ENCODE results near the gene TMEM131. TPM values are rescaled to one million over a fixed set of nuclear protein-coding genes. Genes with fewer than 3 reads are reported as not detected.

Gene TMEM131
- total RNA-seq, 1 experiment from 2014 or later = 21.9 TPM

DNA sequence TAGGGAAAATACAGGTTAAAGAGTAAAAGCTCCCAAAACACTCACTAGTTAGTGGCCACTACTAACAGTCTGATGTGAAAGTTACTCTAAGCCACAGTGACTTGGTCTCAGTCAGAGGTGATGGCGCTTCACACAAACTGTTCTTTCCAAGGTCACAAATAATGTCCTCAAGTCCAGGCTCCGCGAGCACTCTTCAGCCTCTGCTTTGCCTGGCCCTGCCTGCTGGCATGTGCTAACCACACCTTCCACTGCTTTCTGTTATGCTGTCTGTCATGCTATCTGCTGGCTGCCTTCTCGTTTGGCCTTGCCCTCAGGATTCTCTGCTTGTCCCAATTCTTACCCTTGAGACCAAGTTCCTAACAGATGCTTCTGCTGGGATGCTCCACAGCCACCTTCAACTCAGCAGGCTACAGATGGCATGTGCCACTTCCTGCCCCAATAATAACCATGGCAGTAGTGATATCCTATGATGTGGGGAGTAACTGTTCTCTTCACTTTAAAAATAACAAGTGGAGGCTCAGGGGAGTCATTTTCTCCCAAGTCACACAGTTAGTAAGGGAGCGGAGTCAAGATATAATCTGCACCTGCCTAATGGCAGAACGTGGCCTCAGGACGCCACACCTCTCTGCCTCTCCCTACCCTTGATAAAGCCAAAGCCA, 206.6 kb downstream of the TMEM131 start:
- POLR2A ChIA-PET = interaction anchor here (0.6 kb wide), 1 partner anchor 267 kb away, joined by 6 read pairs; no protein-coding TSS in a partner anchor
- CTCF ChIA-PET = interaction anchor here (0.7 kb wide), 1 partner anchor 812 kb away, joined by 3 read pairs; no protein-coding TSS in a partner anchor
- TF ChIP-seq, protein P1, sequence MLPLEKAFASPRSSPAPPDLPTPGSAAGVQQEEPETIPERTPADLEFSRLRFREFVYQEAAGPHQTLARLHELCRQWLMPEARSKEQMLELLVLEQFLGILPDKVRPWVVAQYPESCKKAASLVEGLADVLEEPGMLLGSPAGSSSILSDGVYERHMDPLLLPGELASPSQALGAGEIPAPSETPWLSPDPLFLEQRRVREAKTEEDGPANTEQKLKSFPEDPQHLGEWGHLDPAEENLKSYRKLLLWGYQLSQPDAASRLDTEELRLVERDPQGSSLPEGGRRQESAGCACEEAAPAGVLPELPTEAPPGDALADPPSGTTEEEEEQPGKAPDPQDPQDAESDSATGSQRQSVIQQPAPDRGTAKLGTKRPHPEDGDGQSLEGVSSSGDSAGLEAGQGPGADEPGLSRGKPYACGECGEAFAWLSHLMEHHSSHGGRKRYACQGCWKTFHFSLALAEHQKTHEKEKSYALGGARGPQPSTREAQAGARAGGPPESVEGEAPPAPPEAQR (CRISPR knock-in tag; IDR thresholded peaks at IDR 0.05) = no peak
- TF ChIP-seq, protein P2, sequence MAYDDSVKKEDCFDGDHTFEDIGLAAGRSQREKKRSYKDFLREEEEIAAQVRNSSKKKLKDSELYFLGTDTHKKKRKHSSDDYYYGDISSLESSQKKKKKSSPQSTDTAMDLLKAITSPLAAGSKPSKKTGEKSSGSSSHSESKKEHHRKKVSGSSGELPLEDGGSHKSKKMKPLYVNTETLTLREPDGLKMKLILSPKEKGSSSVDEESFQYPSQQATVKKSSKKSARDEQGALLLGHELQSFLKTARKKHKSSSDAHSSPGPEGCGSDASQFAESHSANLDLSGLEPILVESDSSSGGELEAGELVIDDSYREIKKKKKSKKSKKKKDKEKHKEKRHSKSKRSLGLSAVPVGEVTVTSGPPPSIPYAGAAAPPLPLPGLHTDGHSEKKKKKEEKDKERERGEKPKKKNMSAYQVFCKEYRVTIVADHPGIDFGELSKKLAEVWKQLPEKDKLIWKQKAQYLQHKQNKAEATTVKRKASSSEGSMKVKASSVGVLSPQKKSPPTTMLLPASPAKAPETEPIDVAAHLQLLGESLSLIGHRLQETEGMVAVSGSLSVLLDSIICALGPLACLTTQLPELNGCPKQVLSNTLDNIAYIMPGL (CRISPR knock-in tag; IDR thresholded peaks at IDR 0.05) = no peak
- TF ChIP-seq GABPB1 (CRISPR knock-in tag; IDR thresholded peaks at IDR 0.05) (no peak), ZNF423 (CRISPR knock-in tag; IDR thresholded peaks at IDR 0.05) (no peak), RELA (CRISPR knock-in tag; IDR thresholded peaks at IDR 0.05; ENCODE audit: borderline replicate concordance) (no peak), CREB1 (CRISPR knock-in tag; IDR thresholded peaks at IDR 0.05) (no peak), MXD4 (CRISPR knock-in tag; IDR thresholded peaks at IDR 0.05; ENCODE audit: borderline replicate concordance) (no peak), NR1H2 (CRISPR knock-in tag; IDR thresholded peaks at IDR 0.05) (no peak), NR3C1 (CRISPR knock-in tag; conservative IDR thresholded peaks at IDR 0.05; ENCODE audit: low read depth) (no peak), HMGA2 (CRISPR knock-in tag; IDR thresholded peaks at IDR 0.05) (no peak), GTF2I (CRISPR knock-in tag; conservative IDR thresholded peaks at IDR 0.05) (no peak)
- TF ChIP-seq, protein P3, sequence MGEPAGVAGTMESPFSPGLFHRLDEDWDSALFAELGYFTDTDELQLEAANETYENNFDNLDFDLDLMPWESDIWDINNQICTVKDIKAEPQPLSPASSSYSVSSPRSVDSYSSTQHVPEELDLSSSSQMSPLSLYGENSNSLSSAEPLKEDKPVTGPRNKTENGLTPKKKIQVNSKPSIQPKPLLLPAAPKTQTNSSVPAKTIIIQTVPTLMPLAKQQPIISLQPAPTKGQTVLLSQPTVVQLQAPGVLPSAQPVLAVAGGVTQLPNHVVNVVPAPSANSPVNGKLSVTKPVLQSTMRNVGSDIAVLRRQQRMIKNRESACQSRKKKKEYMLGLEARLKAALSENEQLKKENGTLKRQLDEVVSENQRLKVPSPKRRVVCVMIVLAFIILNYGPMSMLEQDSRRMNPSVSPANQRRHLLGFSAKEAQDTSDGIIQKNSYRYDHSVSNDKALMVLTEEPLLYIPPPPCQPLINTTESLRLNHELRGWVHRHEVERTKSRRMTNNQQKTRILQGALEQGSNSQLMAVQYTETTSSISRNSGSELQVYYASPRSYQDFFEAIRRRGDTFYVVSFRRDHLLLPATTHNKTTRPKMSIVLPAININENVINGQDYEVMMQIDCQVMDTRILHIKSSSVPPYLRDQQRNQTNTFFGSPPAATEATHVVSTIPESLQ (CRISPR knock-in tag; IDR thresholded peaks at IDR 0.05) = no peak
- TF ChIP-seq, protein P4, sequence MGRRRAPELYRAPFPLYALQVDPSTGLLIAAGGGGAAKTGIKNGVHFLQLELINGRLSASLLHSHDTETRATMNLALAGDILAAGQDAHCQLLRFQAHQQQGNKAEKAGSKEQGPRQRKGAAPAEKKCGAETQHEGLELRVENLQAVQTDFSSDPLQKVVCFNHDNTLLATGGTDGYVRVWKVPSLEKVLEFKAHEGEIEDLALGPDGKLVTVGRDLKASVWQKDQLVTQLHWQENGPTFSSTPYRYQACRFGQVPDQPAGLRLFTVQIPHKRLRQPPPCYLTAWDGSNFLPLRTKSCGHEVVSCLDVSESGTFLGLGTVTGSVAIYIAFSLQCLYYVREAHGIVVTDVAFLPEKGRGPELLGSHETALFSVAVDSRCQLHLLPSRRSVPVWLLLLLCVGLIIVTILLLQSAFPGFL (CRISPR knock-in tag; IDR thresholded peaks at IDR 0.05; ENCODE audit: borderline replicate concordance) = no peak
- TF ChIP-seq, protein P5, sequence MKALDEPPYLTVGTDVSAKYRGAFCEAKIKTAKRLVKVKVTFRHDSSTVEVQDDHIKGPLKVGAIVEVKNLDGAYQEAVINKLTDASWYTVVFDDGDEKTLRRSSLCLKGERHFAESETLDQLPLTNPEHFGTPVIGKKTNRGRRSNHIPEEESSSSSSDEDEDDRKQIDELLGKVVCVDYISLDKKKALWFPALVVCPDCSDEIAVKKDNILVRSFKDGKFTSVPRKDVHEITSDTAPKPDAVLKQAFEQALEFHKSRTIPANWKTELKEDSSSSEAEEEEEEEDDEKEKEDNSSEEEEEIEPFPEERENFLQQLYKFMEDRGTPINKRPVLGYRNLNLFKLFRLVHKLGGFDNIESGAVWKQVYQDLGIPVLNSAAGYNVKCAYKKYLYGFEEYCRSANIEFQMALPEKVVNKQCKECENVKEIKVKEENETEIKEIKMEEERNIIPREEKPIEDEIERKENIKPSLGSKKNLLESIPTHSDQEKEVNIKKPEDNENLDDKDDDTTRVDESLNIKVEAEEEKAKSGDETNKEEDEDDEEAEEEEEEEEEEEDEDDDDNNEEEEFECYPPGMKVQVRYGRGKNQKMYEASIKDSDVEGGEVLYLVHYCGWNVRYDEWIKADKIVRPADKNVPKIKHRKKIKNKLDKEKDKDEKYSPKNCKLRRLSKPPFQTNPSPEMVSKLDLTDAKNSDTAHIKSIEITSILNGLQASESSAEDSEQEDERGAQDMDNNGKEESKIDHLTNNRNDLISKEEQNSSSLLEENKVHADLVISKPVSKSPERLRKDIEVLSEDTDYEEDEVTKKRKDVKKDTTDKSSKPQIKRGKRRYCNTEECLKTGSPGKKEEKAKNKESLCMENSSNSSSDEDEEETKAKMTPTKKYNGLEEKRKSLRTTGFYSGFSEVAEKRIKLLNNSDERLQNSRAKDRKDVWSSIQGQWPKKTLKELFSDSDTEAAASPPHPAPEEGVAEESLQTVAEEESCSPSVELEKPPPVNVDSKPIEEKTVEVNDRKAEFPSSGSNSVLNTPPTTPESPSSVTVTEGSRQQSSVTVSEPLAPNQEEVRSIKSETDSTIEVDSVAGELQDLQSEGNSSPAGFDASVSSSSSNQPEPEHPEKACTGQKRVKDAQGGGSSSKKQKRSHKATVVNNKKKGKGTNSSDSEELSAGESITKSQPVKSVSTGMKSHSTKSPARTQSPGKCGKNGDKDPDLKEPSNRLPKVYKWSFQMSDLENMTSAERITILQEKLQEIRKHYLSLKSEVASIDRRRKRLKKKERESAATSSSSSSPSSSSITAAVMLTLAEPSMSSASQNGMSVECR (CRISPR knock-in tag; IDR thresholded peaks at IDR 0.05; ENCODE audit: borderline replicate concordance) = no peak
- TF ChIP-seq, protein P6, sequence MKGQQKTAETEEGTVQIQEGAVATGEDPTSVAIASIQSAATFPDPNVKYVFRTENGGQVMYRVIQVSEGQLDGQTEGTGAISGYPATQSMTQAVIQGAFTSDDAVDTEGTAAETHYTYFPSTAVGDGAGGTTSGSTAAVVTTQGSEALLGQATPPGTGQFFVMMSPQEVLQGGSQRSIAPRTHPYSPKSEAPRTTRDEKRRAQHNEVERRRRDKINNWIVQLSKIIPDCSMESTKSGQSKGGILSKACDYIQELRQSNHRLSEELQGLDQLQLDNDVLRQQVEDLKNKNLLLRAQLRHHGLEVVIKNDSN (CRISPR knock-in tag; IDR thresholded peaks at IDR 0.05) = no peak
- no peak for ATAC-seq
- H3K4me3 Mint-ChIP-seq = no peak overlapping the region
- no peaks in the 10 kb centered on the region for H3K4me1 Mint-ChIP-seq
- H3K27me3 Mint-ChIP-seq (ENCODE audit: low read depth) = no peaks in the 10 kb centered on the region
- no peaks in the 10 kb centered on the region for H3K9me3 Mint-ChIP-seq
- H3K36me3 Mint-ChIP-seq = peaks cover 18% of the 10 kb centered on the region
- H3K27ac Mint-ChIP-seq = no peak overlapping the region
- DNase-seq (ENCODE audit: low spot score) = no peak

Measured in WTC11 (cell line).